RPMI8226 (cell line): ENCODE measurements around the gene RRM1.
A peak's percentile ranks its signal among the peaks of the same experiment; 100 is the strongest.
"Not testable (repeated sequence)": the region's sequence is repeated elsewhere in the genome, so short reads cannot be mapped to it uniquely, and the experiment has no call there.

ENCODE experiments used
- DNase-seq: peaks from one replicate; pipeline ENCODE4 v3.0.0-alpha.2; 2015

RRM1 gene

DNA sequence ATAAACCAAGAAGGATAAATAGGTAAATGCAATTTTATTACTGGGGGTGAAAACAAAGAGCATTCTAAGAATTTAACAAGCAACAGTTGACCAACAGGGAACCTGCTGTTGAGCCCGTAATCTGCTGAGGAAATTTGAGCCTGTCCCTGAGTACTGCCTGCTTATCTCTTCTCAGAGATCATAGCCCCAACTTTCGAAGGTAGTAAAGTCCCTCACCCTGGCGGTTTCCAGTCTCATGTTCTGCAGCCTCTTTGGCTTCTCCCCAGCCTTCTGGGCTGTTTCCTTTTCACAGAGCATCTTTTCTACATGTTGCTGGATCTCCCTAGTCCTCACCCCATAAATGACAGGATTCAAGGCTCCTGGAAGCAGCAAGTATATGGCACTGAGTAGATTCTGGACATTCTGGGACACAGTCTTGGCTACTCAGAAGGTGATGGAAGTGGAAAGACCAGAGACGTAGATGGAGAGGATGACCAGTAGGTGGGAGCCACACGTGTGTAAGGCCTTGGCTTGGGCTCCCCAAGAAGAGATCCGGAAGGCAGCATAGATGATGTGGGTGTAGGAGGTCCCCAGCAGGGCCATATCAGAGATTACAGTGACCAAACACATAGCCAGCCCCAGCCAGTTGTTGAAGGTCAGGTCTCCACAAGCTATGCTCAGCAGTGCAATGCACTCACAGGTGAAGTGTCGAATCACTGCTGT is 51.6 kb downstream of the RRM1 start:
- DNase-seq, result no peak

DNA sequence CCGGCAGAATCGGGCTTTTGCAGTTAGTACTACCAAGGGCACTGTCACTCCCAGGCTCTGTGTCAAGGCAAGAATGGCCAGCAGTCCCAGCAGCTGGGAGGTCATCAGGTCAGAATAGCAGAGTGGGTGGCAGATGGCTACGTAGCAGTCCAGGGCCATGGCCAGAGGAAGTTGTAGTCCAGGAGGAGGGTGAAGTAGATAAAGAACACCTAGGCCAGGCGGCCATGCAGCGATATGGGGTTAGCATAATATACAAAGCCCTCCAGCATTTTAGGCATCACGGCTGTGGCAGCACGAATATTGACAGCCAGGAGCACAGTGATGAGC is 52.1 kb downstream of the RRM1 start:
- DNase-seq, result no peak

DNA sequence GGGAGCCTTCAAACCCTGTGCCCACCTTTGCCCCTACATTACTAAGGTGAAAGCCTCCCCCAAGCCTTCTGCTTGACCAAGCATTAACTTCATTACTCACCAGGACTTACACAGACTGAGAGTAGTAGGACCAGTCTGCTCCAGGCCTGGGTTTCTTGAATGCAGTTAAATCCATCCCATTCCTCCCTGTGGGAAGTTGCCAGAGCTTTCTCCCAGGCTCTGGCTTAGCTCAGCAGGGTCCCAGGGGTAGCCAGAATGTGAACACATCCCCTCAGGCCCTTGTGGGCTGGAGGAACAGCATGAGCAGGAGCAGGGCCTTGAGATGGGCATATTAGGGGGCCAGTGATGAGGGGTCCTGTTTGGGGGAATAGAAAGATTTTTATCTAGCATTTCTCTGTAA is 59.9 kb downstream of the RRM1 start:
- no peak for DNase-seq

DNA sequence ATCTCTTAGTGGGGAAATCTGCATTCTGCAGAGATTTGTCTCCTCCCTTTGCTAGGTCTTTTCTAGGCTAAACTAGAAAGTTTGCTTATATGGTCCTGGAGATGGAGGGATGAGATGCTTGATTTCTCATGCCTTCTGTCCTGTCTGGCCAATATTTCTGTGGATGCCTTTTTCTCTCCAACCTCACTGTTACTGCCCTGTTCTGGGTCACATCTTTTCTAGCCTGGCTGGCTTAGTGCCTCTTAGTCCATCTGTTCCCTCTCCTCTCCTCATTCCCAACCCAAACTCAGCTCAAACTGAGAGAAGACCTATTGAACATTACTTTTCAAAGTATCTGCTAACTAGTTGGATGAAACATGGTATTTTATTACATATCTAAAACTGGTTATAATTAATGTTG is 62.0 kb downstream of the RRM1 start:
- DNase-seq, result no peak

DNA sequence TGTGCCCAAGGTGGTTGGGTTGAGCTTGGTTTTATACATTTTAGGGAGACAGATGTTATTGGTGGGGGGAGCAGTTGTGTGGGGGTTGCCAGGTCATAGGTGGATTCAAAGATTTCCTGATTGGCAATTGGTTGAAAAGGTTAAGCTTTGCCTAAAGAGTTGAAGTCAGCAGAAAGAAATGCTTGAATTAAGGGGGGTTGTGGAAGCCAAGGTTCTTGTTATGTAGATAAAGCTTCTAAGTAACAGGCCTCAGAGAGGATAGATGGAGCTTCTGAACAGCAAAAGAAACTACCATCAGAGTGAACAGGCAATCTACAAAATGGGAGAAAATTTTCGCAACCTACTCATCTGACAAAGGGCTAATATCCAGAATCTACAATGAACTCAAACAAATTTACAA is 64.2 kb downstream of the RRM1 start:
- DNase-seq, result not testable (repeated sequence)

DNA sequence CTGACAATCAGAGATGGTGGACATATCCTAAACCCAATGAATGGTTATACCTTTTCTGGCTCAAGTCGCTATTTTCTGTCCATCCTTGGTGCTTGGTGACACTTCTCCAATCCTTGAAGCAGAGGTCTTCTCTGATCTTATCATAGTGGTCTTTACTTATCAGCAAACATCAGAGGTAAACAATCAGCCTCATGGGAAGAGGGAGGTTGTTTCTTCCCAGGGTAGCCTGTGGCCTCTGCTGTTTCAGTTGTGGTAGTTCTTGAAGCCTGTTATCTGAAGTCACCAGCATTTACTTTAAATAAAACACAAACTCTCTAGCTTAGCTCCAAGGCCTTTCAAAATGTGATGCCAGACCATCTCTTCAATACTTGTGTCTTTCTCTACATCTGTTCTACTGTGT is 66.7 kb downstream of the RRM1 start:
- DNase-seq, result no peak

DNA sequence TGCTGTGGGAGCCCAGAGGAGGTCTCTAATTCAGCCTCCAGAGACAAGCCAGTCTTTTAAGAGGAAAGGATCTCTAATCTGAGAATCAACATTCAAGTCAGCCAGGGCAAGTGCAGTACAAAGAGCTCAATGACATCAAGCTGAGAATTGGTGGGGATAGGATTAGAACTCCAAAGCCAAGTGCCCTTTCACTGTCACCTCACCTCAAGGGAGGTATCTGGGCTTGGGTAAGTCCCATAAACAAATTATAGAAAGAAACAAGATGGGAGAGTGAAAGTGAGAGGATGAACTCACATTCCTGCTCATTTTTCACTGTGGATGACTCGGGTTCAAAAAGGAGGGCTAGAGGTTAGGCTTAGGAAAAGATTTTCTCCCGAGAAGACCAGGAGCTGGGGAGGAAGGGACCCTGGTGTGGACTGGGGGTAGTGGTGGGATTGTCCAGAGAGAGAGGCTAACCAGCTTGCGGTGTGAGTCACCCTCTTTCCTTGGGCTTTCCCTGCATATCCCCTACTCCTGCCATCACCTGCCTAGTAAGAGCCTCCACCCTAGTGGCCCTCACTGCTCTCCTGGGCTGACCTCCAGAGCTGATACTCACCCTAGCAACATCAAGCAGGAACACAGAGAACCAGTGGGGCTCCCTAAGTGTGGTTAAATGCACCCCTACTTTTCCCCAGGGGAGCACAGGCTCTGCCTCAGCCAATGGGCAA is 70.4 kb downstream of the RRM1 start:
- DNase-seq, result no peak

DNA sequence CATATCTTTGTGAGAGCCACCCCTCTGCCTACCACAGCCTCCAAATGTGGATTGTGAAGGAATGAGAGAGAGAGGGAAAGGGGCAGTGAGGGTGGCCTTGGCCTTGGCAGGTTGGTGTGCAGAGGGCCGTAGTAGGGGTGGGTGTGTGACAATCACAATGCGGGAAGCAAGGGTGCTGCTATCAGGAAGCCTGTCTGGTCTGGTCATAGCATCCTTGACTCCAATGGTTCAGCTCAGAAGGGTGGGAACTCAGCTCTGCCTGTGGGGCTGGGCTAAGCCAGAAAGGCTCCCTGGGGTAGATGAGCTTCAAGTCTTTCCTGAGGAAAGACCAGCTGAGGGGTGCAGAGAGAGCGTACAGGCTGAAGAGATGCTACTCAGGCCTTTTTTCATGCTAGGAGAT is 72.7 kb downstream of the RRM1 start:
- DNase-seq, result no peak

DNA sequence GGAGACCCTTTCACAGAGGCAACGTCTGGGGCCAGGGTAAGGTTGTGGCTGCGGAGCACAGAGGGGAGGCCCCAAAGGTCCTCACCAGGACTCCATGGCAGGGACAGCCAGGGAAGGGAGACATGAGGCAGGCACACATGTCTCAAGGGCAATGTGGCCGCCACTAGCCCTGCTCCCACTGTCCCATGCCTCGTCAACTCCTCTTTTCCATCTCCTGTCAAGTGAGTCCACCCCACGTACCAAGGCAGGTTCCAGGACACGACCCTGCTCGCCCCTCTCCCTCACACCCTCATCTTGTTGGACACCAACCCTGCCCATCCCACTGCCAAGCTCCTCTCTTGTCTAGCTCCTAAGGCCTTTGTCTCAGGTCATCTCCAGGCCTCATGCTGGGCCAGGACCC is 73.2 kb downstream of the RRM1 start:
- DNase-seq, result no peak

DNA sequence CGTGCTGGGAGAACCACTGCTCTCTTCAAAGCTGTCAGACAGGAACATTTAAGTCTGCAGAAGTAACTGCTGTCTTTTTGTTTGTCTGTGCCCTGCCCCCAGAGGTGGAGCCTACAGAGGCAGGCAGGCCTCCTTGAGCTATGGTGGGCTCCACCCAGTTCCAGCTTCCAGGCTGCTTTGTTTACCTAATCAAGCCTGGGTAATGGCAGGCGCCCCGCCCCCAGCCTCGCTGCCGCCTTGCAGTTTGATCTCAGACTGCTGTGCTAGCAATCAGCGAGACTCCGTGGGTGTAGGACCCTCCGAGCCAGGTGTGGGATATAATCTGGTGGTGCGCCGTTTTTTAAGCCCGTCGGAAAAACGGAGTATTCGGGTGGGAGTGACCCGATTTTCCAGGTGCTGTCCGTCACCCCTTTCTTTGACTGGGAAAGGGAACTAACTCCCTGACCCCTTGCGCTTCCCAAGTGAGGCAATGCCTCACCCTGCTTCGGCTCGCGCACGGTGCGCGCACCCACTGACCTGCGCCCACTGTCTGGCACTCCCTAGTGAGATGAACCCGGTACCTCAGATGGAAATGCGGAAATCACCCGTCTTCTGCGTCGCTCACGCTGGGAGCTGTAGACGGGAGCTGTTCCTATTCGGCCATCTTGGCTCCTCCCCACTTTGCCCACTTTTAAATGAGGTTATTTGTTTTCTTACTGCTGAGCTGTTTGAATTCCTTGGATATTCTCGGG is 81.2 kb downstream of the RRM1 start:
- not testable (repeated sequence) for DNase-seq

DNA sequence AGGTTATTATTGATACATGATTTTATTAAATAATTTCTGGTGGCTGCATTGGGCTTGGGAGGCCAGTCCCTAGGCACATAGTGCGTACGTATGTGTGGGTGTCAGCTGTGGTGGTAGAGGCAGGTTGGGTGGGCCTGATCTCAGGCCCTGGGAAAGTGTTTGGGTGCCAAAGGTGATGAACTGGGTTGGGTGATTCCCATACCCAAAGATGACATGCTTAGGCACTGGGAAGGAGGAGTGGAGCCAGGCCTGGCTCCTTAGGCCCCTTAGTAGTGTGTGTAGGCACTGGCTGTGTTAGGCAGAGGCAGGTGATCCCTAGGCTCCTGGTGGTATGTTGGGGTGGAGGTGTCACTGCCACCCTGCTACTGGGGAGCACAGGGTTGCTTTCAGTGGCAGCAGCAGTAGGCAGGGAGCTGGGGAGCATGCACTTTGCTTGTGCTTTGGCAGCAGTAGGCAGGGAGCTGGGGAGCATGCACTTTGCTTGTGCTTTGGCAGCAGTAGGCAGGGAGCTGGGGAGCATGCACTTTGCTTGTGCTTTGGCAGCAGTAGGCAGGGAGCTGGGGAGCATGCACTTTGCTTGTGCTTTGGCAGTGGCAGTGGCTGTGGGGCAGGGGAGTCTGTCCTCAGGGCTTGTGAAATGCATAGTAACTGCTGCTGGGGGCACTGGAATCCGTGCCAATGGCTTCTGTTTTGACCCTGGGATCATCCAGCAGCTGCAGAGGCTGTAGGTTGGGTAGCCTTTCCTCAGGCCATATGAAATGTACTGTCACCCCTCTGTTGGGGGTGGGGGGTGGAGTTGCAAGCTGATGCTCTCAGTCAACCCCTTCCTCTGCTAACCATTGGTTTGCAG is 84.4 kb downstream of the RRM1 start:
- no peak for DNase-seq

DNA sequence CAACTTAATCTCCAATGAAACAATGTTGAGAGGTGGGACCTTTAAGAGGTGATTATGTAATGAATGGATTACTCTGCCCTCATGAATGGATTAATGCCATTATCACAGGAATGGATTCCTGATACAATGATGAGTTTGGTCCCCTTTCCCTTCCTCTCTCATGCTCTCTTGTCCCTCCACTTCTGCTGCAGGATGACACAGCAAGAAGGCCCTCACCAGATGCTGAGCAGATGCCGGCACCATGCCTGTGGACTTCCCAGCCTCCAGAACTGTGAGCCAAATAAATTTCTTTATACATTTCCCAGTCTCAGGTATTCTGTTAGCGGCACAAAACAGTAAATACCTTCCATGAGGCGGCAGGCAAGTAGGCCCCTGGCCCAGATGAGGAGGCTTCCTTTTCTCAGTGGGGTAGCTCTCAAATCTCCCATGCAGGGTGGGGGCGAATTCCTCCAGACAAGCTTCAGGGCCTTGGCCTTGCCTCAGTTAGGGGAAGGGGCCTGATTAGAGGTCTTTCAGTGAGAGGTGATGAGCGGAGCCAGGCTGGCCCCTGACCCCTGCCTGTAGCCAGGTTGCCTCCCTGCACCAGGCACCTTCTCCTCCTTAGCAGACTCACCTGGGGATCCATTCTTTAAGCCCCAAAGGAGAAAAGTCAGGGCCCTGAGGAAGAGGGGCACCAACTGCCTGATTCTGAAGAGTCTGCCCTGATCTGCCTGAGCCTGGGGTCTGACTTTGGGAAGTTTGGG is 86.0 kb downstream of the RRM1 start:
- DNase-seq, result no peak

DNA sequence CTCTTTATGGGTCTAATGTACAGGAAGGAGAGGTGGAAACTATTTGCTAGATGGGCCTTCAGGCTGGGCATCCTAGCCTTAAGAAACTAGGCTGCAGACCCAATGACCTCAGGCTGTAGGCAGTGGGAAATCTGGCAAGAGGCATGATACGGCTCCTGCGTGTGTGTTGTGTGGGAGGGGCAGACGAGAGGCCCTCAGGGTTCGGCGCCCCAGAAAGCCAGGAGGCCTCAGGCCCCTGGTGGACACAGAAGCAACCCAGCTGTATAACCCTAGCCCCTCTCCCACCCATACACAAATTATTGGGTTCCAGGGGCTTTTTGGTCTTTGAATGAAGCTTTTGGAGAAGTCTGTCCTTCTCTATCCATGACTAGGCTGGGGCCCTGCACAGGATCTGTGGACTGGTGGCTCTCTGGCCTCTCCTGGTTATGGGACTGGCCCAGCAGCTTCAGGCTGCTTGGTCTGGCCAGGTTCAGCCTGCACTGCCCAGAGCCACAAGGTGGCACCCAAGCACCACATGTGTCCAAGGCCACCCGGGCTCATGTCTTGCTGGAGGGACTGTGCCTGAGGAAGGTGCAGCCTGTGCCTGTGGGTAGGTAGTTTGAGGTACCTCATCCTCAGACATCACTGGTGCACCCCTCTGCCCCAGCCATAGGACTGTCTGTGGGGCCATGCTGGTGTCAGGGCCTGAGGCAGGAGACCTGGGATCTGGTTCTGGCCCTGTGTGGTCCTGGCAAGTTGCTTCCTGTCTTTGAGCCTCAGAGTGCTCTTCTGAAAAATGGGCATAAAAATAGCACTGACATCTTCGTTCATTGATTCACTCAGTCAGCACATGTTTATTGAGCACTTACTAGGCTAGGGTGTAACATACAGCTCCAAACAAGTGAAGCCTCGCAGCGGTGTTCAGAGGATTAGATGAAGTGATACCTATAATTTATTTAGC is 87.5 kb downstream of the RRM1 start:
- DNase-seq, result peak; percentile 70

DNA sequence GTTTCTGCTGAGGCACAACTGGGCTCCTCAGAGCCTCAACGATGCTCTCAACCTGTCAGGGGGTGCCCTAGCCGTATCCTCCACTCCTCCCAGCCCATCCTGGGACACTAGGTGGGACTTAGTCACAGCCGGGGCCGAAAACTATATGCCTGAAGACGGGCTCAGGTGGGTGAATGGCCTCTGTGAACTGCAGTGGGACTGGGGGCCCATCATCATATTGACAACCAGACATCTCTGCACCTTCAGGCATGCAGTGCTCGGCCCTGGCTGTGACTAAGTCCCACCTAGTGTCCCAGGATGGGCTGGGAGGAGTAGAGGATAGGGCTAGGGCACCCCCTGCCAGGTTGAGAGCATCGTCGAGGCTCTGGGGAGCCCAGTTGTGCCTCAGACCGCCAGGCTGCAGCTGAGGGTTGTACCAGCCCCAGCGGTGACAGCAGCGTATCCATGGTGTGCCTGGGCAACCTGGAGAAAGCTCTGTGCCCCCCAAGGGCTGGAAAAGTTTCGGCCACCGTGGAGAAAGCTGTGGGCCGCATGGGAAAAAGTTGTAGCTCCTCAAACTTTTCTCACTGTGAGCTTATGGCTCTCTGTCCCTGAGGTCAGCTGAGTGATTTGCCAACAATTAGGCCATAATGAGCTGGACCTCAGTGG is 88.9 kb downstream of the RRM1 start:
- DNase-seq, result no peak

DNA sequence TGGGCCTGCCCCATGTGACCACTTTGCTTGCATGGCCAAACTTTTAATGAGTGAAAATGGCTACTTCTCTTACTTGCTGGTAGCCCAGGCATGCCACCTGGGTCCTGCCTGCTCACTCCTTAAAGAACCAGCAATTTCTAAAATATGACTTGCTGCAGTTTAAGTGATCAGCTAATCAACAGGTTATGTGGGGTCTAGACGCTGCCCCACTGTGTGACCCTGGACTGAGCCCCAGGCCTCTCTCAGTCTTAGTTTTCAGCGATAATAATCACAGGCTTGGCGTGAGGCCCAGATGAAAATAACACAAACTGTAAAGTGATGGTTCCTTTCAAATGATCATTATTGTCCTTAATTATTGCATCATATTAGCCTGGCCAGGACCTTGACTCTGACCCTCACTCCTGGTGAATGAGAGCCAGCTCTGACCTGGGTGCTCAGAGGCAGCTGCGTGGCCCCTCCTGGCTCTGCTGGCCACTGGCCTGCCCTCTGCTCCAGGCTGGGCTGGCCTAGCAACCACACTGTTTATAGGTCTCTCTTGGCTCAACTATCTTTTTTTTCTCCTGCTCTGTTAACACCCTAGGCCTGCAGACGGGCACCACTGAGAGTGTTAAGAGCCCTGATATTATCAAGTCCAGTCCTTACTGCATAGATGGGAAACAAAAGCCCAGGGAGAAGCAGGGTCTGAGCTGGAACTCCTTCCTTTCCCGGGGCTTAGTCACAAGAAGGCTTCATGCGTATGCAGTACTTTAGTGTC is 89.7 kb downstream of the RRM1 start:
- DNase-seq, result no peak

DNA sequence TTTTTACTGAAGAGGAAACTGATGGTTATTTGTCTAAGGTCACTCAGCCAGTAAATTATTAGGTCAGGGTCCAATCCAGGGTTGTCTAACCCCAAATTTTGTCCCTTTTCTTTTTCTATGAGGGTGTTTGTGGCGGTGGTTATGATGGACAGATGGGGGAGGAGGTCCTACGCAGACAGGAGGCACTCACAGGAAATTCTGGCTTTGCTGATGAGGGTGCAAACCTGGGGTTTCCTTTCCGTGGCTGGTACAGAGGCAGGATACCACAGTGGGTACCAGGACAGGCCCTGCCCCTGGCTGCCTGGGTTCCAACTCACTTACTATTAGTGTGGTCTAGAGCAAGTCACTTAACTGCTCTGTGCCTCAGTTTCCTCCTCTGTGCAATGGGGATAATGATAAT is 91.0 kb downstream of the RRM1 start:
- DNase-seq, result no peak

DNA sequence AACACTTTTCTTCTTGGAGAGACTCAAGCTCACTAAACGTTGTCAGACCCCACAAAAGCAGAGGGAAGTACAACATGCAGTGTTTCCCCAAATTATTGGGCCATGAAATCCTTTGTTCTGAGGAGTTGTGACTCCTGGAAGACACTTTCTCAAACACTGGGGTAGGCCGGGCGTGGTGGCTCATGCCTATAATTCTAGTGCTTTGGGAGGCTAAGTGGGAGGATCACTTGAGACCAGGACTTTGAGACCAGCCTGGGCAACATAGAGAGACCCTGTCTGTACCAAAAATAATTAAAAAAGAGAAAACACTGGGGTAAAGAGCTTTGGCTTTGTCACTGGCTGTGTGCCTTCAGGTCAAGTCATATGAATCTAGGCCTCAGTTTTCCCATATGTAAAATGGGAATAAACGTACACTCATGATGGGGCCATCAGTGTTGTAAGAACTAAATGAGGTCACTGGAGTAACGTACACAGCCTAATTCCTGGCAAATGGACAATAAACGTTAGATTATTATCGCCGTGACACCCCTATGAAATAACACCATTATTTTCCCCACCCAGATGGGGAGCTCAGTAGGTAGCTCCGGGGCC is 92.0 kb downstream of the RRM1 start:
- no peak for DNase-seq

DNA sequence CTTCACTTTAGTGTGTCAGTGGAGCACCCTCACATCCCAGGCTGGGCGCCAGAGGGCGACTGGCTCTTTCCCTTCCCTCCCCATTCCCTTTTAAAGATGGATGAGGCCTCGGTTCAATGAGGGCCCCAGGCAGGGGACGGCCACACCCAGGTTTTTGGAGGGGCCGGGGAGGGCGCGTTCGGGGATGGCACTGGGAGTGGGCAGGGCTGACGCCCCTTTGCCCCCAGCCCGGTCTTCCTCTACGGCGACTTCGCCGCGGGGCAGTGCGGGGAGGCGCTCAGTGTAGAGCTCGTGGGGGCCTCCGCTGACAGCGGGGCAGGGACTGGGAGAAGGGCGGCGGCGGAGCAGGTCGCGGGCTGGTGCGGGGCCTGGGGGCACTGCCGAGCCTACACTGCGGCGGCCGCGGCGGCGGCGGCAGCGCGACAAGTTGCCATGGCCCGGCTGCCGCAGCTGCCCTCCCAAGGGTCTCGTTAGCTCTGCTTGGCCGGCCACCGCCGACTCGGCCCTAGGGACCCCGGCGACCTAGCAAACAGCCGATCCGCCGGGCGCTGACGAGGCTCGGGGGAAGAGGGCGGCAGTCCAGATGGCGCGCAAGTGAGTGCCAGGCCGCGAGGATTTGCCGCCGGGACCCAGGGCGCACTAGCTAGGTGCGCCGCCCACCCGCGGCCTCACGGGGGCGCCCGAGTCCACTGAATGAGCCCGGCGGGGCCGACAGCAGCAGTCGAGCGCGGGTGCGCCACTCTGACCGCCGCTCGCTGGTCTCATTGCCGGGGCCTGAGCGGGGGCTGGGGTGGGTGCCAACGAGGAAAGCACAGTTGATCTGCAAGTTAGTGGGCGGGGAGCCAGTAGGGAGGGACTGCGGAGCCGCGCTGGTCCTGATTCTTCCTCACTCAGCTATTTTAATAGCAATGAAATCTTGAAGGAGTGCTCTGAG is 92.7 kb downstream of the RRM1 start:
- peak; percentile 79 for DNase-seq
